Stimulated activated CD8-positive, alpha-beta memory T cell treated with anti-CD3 and anti-CD28 coated beads, Interleukin-7, amount 100 ng/mL, for 24 hours (primary cell): ENCODE measurements around the gene NRXN3.

Source experiments
- DNase-seq: peaks from one replicate; pipeline ENCODE4 v3.0.0-alpha.2; 2020; ENCODE audit warnings: low read depth

The NRXN3 gene

GRCh38 chr14:78324353-78324752, 154.2 kb downstream of the NRXN3 start:
- DNase-seq, result no peak

- no peak for DNase-seq
Observed at GRCh38 chr14:78325911-78326310, 155.7 kb downstream of the NRXN3 start.

GRCh38 chr14:78327426-78328221, 157.5 kb downstream of the NRXN3 start:
- DNase-seq, result no peak

- no peak for DNase-seq
Observed at GRCh38 chr14:78329371-78329770, 159.2 kb downstream of the NRXN3 start.

GRCh38 chr14:78335531-78335930, 165.4 kb downstream of the NRXN3 start:
- no peak for DNase-seq

- no peak for DNase-seq
Observed at GRCh38 chr14:78340250-78340649, 170.1 kb downstream of the NRXN3 start.

GRCh38 chr14:78341827-78342389, 171.7 kb downstream of the NRXN3 start:
- no peak for DNase-seq

- DNase-seq, result no peak
Observed at GRCh38 chr14:78342879-78343278, 172.7 kb downstream of the NRXN3 start.

- DNase-seq, result no peak
Observed at GRCh38 chr14:78344290-78344689, 174.1 kb downstream of the NRXN3 start.

- no peak for DNase-seq
Observed at GRCh38 chr14:78345131-78345744, 175.1 kb downstream of the NRXN3 start.

GRCh38 chr14:78346747-78347146, 176.6 kb downstream of the NRXN3 start:
- no peak for DNase-seq

GRCh38 chr14:78355109-78355508, 184.9 kb downstream of the NRXN3 start:
- no peak for DNase-seq

- DNase-seq, result no peak
Observed at GRCh38 chr14:78356391-78356790, 186.2 kb downstream of the NRXN3 start.

- no peak for DNase-seq
Observed at GRCh38 chr14:78358591-78358990, 188.4 kb downstream of the NRXN3 start.

- DNase-seq, result no peak
Observed at GRCh38 chr14:78359581-78359980, 189.4 kb downstream of the NRXN3 start.

- no peak for DNase-seq
Observed at GRCh38 chr14:78363008-78363407, 192.8 kb downstream of the NRXN3 start.

- DNase-seq, result no peak
Observed at GRCh38 chr14:78367355-78367754, 197.2 kb downstream of the NRXN3 start.

- DNase-seq, result no peak
Observed at GRCh38 chr14:78383060-78383459, 212.9 kb downstream of the NRXN3 start.

GRCh38 chr14:78398216-78398615, 228.0 kb downstream of the NRXN3 start:
- DNase-seq, result no peak

- DNase-seq, result no peak
Observed at GRCh38 chr14:78399316-78399889, 229.2 kb downstream of the NRXN3 start.

GRCh38 chr14:78401866-78402265, 231.7 kb downstream of the NRXN3 start:
- no peak for DNase-seq

GRCh38 chr14:78403278-78403815, 233.2 kb downstream of the NRXN3 start:
- DNase-seq, result no peak
